ENCODE data around the gene LOXL1. TPM values are rescaled to one million over a fixed set of nuclear protein-coding genes. Genes with fewer than 3 reads are reported as not detected.

The LOXL1 gene
- total RNA-seq (2014; rRNA removed; shearing (Covaris generic)): 8.3 and 10.1 TPM in 2 replicates

GRCh38 chr15:73926219-73927002 is at the start of gene LOXL1:
TSS of gene LOXL1 (plus strand) at chr15:73926462. CDS start at chr15:73926784, 322 bp downstream.
- no peaks in the 10 kb centered on the region for H3K36me3 ChIP-seq
- DNase-seq (ENCODE audit: low read depth in 1 of 2, low spot score in 2 of 2): peak; percentile 68 to 79
- peaks cover 68% of the 10 kb centered on the region for H3K4me1 ChIP-seq (replicated peaks)
- peaks cover 5% of the 10 kb centered on the region; the same call in 1 of the 2 replicates for H3K9me3 ChIP-seq (replicated peaks)
- H3K27me3 ChIP-seq (replicated peaks): peaks cover 6% of the 10 kb centered on the region
- peak within 1 kb of the TSS; percentile 23; the same call in 1 of the 2 replicates for H3K27ac ChIP-seq
- peak within 1 kb of the TSS; percentile 42 for H3K4me3 ChIP-seq

DNA sequence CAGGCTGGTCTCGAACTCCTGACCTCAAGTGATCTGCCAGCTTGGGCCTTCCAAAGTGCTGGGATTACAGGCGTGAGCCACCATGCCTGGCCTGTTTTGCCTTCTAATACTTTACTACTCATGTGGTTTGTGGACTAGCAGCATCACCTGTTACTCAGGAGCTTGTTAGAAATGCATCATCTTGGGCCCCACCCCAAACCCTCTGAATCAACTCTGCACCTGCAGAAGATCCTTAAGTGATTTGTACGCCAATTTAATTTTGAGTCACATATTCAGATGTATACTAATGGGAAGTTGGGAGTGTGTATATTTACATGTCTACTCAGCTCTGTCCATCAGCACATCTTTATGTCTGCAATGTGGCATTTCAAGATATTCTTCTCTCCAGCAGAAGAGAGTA is 46.8 kb upstream of the LOXL1 start:
- no peak overlapping the region for H3K4me3 ChIP-seq
- DNase-seq (ENCODE audit: low read depth in 1 of 2, low spot score in 2 of 2): peak in 1 of 2 experiments; percentile 11
- H3K27ac ChIP-seq: no peak overlapping the region

GRCh38 chr15:73881579-73882320 is 44.5 kb upstream of the LOXL1 start:
- peak in 1 of 2 experiments; percentile 36 for DNase-seq (ENCODE audit: low read depth in 1 of 2, low spot score in 2 of 2)
- H3K4me3 ChIP-seq: no peak overlapping the region
- no peaks in the 10 kb centered on the region for H3K4me1 ChIP-seq (replicated peaks)
- H3K9me3 ChIP-seq (replicated peaks): no peaks in the 10 kb centered on the region
- no peak overlapping the region for H3K27ac ChIP-seq
- H3K36me3 ChIP-seq: no peaks in the 10 kb centered on the region
- H3K27me3 ChIP-seq (replicated peaks): peaks cover 15% of the 10 kb centered on the region; the same call in 1 of the 2 replicates

More for the DNA sequence above, 46.8 kb upstream of the LOXL1 start:
- no peaks in the 10 kb centered on the region for H3K9me3 ChIP-seq (replicated peaks)
- no peaks in the 10 kb centered on the region for H3K36me3 ChIP-seq
- H3K4me1 ChIP-seq (replicated peaks): no peaks in the 10 kb centered on the region
- H3K27me3 ChIP-seq (replicated peaks): peaks cover 18% of the 10 kb centered on the region; the same call in 1 of the 2 replicates

GRCh38 chr15:73882761-73883419 is 43.4 kb upstream of the LOXL1 start:
- no peak overlapping the region for H3K4me3 ChIP-seq
- H3K27ac ChIP-seq: no peak overlapping the region
- H3K9me3 ChIP-seq (replicated peaks): no peaks in the 10 kb centered on the region
- no peaks in the 10 kb centered on the region for H3K36me3 ChIP-seq
- H3K4me1 ChIP-seq (replicated peaks): no peaks in the 10 kb centered on the region
- H3K27me3 ChIP-seq (replicated peaks): peaks cover 7% of the 10 kb centered on the region; the same call in 1 of the 2 replicates
- peak in 1 of 2 experiments; percentile 35 for DNase-seq (ENCODE audit: low read depth in 1 of 2, low spot score in 2 of 2)

DNA sequence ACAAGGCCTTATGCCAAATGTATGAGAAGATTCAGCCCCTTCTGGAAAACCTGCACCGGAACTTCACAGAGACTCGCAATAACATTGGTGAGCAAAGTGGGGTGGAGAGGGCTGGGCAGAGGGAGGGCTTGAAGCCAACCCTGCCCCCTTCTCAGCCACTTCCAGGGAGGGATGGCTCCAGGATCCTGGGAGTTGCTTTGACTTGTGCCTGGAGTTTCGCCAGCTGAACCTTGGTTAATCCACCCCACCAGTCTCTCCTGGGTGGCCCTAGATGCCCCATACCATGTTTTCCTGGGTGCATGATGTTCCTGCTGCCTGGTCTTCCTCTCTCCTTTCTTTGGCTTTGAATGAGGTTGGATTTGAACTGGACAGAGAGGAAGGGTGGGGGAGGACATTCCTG is 42.1 kb upstream of the LOXL1 start:
- Histone ChIP-seq H3K36me3 (no peaks in the 10 kb centered on the region), H3K4me1 (replicated peaks) (no peaks in the 10 kb centered on the region), H3K27me3 (replicated peaks) (peaks cover 5% of the 10 kb centered on the region; the same call in 1 of the 2 replicates), H3K4me3 (no peak overlapping the region), H3K9me3 (replicated peaks) (no peaks in the 10 kb centered on the region), H3K27ac (no peak overlapping the region)
- DNase-seq (ENCODE audit: low read depth in 1 of 2, low spot score in 2 of 2): peak in 1 of 2 experiments; percentile 22

DNA sequence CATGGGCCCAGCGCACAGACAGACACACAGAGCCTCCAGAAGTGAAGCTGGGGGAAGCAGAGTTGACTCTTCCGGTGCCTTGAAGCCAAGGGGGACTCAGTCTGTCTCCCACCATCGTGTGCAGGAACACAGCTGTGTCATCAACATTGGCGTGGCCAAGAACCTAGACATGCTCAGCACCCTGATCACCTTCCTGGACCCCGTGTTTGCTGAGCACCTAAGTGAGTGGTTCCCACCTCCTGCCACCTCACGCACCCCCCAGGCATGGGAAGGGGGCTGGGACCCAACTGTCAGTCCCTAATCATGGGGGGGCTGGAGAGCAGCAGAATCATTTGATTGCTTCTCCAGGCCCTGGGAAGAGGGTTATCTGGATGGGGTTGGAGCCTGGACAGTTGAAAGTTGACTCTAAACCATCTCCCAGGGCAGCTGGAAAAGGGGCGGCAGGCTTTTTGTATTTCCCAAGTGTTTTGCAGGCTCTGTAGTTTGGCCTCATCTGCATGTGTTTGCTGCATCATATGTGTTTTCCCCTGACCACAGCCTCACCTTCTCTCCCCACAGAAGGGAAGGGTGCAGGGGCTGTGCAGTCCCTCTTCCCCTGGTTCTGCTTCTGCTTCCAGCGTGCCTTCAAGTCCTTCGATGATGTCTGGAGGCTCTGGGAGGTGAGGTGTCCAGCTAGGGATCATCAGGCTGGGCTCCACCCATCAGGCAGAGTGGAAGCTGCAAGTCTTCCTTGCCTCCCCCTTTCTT is 40.1 kb upstream of the LOXL1 start:
- no peak overlapping the region for H3K27ac ChIP-seq
- DNase-seq (ENCODE audit: low read depth in 1 of 2, low spot score in 2 of 2): peak in 1 of 2 experiments; percentile 24
- H3K27me3 ChIP-seq (replicated peaks): no peaks in the 10 kb centered on the region; the same call in 1 of the 2 replicates
- no peaks in the 10 kb centered on the region for H3K9me3 ChIP-seq (replicated peaks)
- H3K4me1 ChIP-seq (replicated peaks): no peaks in the 10 kb centered on the region
- no peaks in the 10 kb centered on the region for H3K36me3 ChIP-seq
- no peak overlapping the region for H3K4me3 ChIP-seq

DNA sequence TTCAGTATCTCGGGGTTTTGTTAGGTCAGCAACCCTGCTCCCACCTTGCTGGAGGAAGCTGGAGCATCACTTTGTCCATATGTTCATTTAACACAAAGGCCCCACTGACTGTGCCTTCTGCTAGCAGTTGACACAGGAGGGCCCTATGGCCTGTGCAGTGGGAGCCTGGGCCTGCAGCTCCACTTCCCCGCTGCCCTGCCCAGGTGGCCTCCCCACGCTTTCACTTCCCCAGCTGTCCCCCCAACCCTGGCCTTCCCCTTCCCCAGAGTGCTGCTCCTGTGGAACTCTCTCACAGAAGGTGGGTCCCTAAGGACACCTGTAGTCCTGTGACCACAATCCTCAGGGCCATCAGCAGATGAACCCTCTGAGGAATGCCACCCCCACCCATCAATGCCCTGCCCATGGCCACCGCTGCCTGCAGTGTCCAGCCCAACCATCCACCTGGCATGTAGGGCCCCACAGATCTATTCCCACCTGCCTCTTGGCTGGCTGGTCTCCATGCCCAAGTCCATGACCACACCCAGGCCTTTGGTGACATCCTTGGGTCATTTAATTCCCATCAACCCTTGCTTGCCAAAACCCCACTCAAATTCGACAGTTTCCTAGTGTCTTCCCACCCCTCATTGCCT is 39.4 kb upstream of the LOXL1 start:
- Histone ChIP-seq H3K27ac (no peak overlapping the region), H3K4me3 (no peak overlapping the region), H3K36me3 (no peaks in the 10 kb centered on the region), H3K27me3 (replicated peaks) (no peaks in the 10 kb centered on the region; the same call in 1 of the 2 replicates), H3K9me3 (replicated peaks) (no peaks in the 10 kb centered on the region), H3K4me1 (replicated peaks) (no peaks in the 10 kb centered on the region)
- no peak for DNase-seq (ENCODE audit: low read depth in 1 of 2, low spot score in 2 of 2)

DNA sequence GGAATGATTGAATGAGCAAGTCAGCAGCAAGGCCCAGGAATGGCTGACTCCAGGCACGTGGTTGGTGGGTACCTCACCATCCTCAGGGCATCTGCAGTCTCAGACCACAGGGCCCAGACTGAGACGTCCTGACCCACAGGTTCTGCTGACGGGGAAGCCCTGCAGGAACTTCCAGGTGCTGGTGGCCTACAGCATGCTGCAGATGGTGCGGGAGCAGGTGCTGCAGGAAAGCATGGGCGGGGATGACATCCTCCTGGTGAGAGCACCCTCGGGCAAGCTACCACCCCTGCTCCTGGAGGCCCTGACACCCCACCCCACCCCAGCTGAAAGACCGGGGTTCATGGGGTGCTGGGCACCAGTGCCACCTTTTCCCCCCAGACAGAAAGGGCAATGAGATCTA is 38.8 kb upstream of the LOXL1 start:
- Histone ChIP-seq H3K27me3 (replicated peaks) (no peaks in the 10 kb centered on the region; the same call in 1 of the 2 replicates), H3K4me3 (no peak overlapping the region), H3K4me1 (replicated peaks) (no peaks in the 10 kb centered on the region), H3K27ac (no peak overlapping the region), H3K9me3 (replicated peaks) (no peaks in the 10 kb centered on the region), H3K36me3 (no peaks in the 10 kb centered on the region)
- DNase-seq (ENCODE audit: low read depth in 1 of 2, low spot score in 2 of 2): no peak

DNA sequence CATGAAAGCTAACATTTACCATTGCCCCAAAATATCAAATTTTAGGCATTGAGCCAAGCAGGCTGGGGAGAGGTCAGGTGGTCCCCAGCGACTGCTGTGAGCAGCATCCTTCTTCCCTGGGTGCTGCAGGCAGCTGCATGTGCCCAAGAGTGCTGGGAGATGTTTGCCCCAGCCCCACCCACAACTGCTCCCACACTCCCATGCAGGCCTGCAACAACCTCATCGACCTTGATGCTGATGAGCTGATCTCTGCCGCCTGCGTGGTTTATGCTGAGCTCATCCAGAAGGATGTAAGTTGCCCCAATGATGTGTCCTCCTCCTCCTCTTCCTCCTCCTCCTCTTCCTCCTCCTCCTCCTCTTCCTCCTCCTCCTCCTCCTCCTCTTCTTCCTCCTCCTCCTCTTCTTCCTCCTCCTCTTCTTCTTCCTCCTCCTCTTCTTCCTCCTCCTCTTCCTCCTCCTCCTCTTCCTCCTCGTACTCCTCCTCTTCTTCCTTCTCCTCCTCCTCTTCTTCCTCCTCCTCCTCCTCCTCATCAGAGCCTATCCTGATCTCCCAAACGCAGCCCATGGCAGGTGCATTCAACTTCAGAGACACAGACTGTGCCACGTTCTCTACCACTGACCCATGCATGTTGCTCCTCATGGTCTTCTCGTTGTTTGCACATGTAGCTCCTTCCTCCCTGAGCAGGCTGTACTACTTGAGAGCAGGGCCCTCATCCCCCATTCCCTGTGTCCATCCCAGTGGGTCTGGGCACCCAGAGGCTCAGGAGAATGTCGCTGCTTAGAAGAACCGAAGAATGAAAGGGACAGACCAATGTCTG is 37.8 kb upstream of the LOXL1 start:
- no peak overlapping the region for H3K4me3 ChIP-seq
- H3K27me3 ChIP-seq (replicated peaks): no peaks in the 10 kb centered on the region; the same call in 1 of the 2 replicates
- no peaks in the 10 kb centered on the region for H3K4me1 ChIP-seq (replicated peaks)
- DNase-seq (ENCODE audit: low read depth in 1 of 2, low spot score in 2 of 2): no peak
- H3K27ac ChIP-seq: no peak overlapping the region
- no peaks in the 10 kb centered on the region for H3K9me3 ChIP-seq (replicated peaks)
- no peaks in the 10 kb centered on the region for H3K36me3 ChIP-seq

- no peak for DNase-seq (ENCODE audit: low read depth in 1 of 2, low spot score in 2 of 2)
- Histone ChIP-seq H3K36me3 (no peaks in the 10 kb centered on the region), H3K27ac (no peak overlapping the region), H3K9me3 (replicated peaks) (no peaks in the 10 kb centered on the region), H3K4me3 (no peak overlapping the region), H3K27me3 (replicated peaks) (no peaks in the 10 kb centered on the region; the same call in 1 of the 2 replicates), H3K4me1 (replicated peaks) (no peaks in the 10 kb centered on the region)
These were observed 37.1 kb upstream of the LOXL1 start for GRCh38 chr15:73889053-73889761.

DNA sequence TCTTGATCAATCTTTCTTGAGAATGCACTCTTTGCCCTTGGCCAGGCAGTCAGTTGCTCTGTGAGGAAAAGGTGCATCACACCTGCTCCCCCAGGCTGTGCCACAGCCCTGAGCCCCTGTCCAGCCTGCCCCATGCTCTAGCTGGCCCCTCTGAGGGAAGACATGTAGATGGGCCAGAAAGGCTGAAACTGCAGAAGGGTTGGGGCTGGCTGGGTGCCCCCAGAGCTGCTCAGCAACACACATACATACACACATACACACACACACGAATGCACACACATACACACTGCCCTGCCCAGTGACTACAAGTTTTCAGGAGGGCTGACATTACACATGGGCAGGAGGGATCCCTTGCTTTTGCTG is 36.5 kb upstream of the LOXL1 start:
- H3K4me3 ChIP-seq: no peak overlapping the region
- H3K27me3 ChIP-seq (replicated peaks): no peaks in the 10 kb centered on the region; the same call in 1 of the 2 replicates
- no peaks in the 10 kb centered on the region for H3K9me3 ChIP-seq (replicated peaks)
- no peak for DNase-seq (ENCODE audit: low read depth in 1 of 2, low spot score in 2 of 2)
- no peaks in the 10 kb centered on the region for H3K4me1 ChIP-seq (replicated peaks)
- no peaks in the 10 kb centered on the region for H3K36me3 ChIP-seq
- no peak overlapping the region for H3K27ac ChIP-seq

Data from SJSA1 (cell line).